BLaER1 (cell line): ENCODE measurements around the gene SLC7A9.
"Not testable (repeated sequence)": the region's sequence is repeated elsewhere in the genome, so short reads cannot be mapped to it uniquely, and the experiment has no call there.

Experiments used
- H3K27ac ChIP-seq: shearing (Covaris generic); formaldehyde crosslinking; 2 replicates; pipeline ENCODE4 v1.8.1; 2022
- H3K27me3 ChIP-seq: shearing (Covaris generic); formaldehyde crosslinking; 2 replicates; pipeline ENCODE4 v1.8.1; 2022
- H3K36me3 ChIP-seq: shearing (Covaris generic); formaldehyde crosslinking; 2 replicates; pipeline ENCODE4 v1.8.1; 2022
- H3K4me1 ChIP-seq: shearing (Covaris generic); formaldehyde crosslinking; 2 replicates; pipeline ENCODE4 v1.8.1; 2022
- H3K4me2 ChIP-seq: shearing (Covaris generic); formaldehyde crosslinking; 2 replicates; pipeline ENCODE4 v1.8.1; 2022
- H3K4me3 ChIP-seq: shearing (Covaris generic); formaldehyde crosslinking; 2 replicates; pipeline ENCODE4 v1.8.1; 2022
- H3K9ac ChIP-seq: shearing (Covaris generic); formaldehyde crosslinking; 2 replicates; pipeline ENCODE4 v1.8.1; 2022
- H3K9me3 ChIP-seq: shearing (Covaris generic); formaldehyde crosslinking; 2 replicates; pipeline ENCODE4 v1.8.1; 2022
- H4K20me1 ChIP-seq: shearing (Covaris generic); formaldehyde crosslinking; 2 replicates; pipeline ENCODE4 v1.8.1; 2022
- Cebpa-rat ChIP-seq: shearing (Covaris generic); IDR thresholded peaks from 2 replicates; pipeline ENCODE4 v1.8.1; 2022

Gene SLC7A9

DNA sequence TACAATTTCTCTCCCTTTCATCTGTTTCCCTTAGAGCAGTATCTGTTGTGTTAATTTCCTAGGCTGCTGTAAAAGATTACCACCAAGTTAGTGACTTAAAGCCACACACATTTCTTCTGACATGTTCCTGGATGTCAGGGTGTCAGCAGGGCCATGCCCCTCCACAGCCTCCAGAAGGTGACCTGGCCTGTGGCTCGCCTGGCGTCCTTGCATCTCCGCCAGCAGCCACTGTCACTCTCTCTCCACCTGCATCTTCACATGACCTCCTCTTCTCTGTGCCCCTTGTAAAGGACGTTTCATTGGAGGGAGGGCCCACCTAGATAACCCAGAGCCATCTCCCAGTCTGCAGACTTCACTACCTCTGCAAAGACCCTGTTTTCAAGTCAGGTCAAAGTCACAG, 61.3 kb downstream of the SLC7A9 start:
- H3K27ac ChIP-seq = no peak overlapping the region
- H3K4me3 ChIP-seq = no peak overlapping the region
- H3K36me3 ChIP-seq = no peaks in the 10 kb centered on the region
- H3K4me2 ChIP-seq = no peak overlapping the region
- H3K27me3 ChIP-seq = no peaks in the 10 kb centered on the region
- H3K9ac ChIP-seq = no peak overlapping the region
- H3K4me1 ChIP-seq = no peaks in the 10 kb centered on the region
- TF ChIP-seq Cebpa-rat = no peak
- H3K9me3 ChIP-seq = no peaks in the 10 kb centered on the region
- no peaks in the 10 kb centered on the region for H4K20me1 ChIP-seq

DNA sequence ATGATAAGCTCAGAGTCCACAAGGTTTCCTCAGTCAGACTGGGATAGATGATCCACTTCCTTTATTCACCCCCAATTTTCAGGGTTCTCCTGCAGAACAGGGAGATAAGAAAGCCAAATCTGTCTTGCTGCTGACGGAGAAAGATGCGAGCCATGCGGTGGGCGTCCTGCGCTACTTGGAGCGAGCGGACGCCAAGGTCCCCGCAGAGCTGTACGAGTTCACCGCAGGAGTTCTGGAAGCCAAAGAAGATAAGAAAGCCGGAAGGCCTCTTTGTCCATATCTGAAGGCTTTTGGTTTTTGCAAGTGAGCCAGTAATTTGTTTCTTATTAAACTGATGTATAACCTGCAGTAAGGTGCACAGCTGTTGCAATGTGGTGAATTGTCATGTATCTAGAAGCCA, 66.7 kb downstream of the SLC7A9 start:
- no peaks in the 10 kb centered on the region for H3K9me3 ChIP-seq
- H3K27ac ChIP-seq = no peak overlapping the region
- no peaks in the 10 kb centered on the region for H3K27me3 ChIP-seq
- no peak overlapping the region for H3K9ac ChIP-seq
- peaks cover 7% of the 10 kb centered on the region for H3K4me1 ChIP-seq
- no peak overlapping the region for H3K4me3 ChIP-seq
- no peak overlapping the region for H3K4me2 ChIP-seq
- no peak for TF ChIP-seq Cebpa-rat
- no peaks in the 10 kb centered on the region for H3K36me3 ChIP-seq
- no peaks in the 10 kb centered on the region for H4K20me1 ChIP-seq

- TF ChIP-seq Cebpa-rat = no peak
- no peaks in the 10 kb centered on the region for H3K27me3 ChIP-seq
- H3K27ac ChIP-seq = no peak overlapping the region
- H3K36me3 ChIP-seq = no peaks in the 10 kb centered on the region
- H3K9me3 ChIP-seq = no peaks in the 10 kb centered on the region
- no peaks in the 10 kb centered on the region for H4K20me1 ChIP-seq
- no peak overlapping the region for H3K4me3 ChIP-seq
- no peak overlapping the region for H3K9ac ChIP-seq
- peaks cover 7% of the 10 kb centered on the region for H3K4me1 ChIP-seq
- H3K4me2 ChIP-seq = peak overlapping the region; percentile 5; the same call in 1 of the 2 replicates
These were observed 68.8 kb downstream of the SLC7A9 start for GRCh38 chr19:32800754-32801153.

DNA sequence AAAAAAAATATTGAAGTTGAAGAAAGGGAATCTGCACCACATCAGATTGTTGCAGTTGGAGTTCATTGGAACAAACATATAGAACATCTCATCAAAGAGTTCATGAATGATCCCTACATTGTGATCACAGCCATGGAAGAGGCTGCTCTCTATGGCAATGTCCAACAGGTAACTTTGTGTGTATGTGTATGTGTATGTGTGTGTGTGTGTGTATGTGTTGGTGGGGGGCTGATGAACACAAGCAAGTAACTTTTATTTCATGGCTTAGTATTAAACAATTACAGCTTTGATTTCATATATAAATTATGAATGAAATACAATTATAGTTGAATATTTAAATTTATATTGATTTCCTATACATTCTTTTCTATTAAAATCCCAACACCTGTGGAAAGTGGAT, 69.4 kb downstream of the SLC7A9 start:
- no peak for TF ChIP-seq Cebpa-rat
- no peaks in the 10 kb centered on the region for H4K20me1 ChIP-seq
- H3K27me3 ChIP-seq = no peaks in the 10 kb centered on the region
- peaks cover 7% of the 10 kb centered on the region for H3K4me1 ChIP-seq
- H3K36me3 ChIP-seq = no peaks in the 10 kb centered on the region
- H3K9ac ChIP-seq = no peak overlapping the region
- H3K4me3 ChIP-seq = no peak overlapping the region
- H3K9me3 ChIP-seq = no peaks in the 10 kb centered on the region
- H3K4me2 ChIP-seq = no peak overlapping the region
- H3K27ac ChIP-seq = no peak overlapping the region

- no peak overlapping the region for H3K9ac ChIP-seq
- peaks cover 7% of the 10 kb centered on the region for H3K4me1 ChIP-seq
- no peak for TF ChIP-seq Cebpa-rat
- no peaks in the 10 kb centered on the region for H3K9me3 ChIP-seq
- H3K36me3 ChIP-seq = no peaks in the 10 kb centered on the region
- H3K4me3 ChIP-seq = no peak overlapping the region
- H3K27ac ChIP-seq = no peak overlapping the region
- H3K4me2 ChIP-seq = no peak overlapping the region
- H4K20me1 ChIP-seq = no peaks in the 10 kb centered on the region
- no peaks in the 10 kb centered on the region for H3K27me3 ChIP-seq
These were observed 71.4 kb downstream of the SLC7A9 start for GRCh38 chr19:32798201-32798600.

- no peaks in the 10 kb centered on the region for H3K36me3 ChIP-seq
- H4K20me1 ChIP-seq = no peaks in the 10 kb centered on the region
- H3K4me3 ChIP-seq = no peak overlapping the region
- no peaks in the 10 kb centered on the region for H3K9me3 ChIP-seq
- H3K4me1 ChIP-seq = no peaks in the 10 kb centered on the region
- no peak overlapping the region for H3K9ac ChIP-seq
- no peak overlapping the region for H3K27ac ChIP-seq
- no peak overlapping the region for H3K4me2 ChIP-seq
- H3K27me3 ChIP-seq = no peaks in the 10 kb centered on the region
- no peak for TF ChIP-seq Cebpa-rat
These were observed 80.1 kb downstream of the SLC7A9 start for GRCh38 chr19:32789429-32789828.

- not testable (repeated sequence) for H3K9me3 ChIP-seq
These were observed 81.7 kb downstream of the SLC7A9 start for GRCh38 chr19:32787895-32788294.

GRCh38 chr19:32787161-32787813, 82.3 kb downstream of the SLC7A9 start:
- H3K9ac ChIP-seq, H3K27ac ChIP-seq, H3K9me3 ChIP-seq, H3K27me3 ChIP-seq, H4K20me1 ChIP-seq, H3K4me2 ChIP-seq, H3K4me1 ChIP-seq, H3K36me3 ChIP-seq, H3K4me3 ChIP-seq: not testable (repeated sequence)

More at GRCh38 chr19:32787895-32788294, 81.7 kb downstream of the SLC7A9 start:
- H3K9ac ChIP-seq, H3K36me3 ChIP-seq, H3K4me2 ChIP-seq, H4K20me1 ChIP-seq, H3K27me3 ChIP-seq, H3K4me3 ChIP-seq, H3K4me1 ChIP-seq, H3K27ac ChIP-seq: not testable (repeated sequence)

DNA sequence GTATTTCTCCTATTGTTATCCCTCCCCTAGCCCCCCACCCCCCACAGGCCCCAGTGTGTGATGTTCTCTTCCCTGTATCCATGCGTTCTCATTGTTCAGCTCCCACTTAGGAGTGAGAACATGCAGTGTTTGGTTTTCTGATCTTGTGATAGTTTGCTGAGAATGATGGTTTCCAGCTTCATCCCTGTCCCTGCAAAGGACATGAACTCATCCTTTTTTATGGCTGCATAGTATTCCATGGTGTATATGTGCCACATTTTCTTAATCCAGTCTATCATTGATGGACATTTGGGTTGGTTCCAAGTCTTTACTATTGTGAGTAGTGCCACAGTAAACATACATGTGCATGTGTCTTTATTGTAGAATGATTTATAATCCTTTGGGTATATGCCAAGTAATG, 87.5 kb downstream of the SLC7A9 start:
- H3K36me3 ChIP-seq, H3K27me3 ChIP-seq, H3K9ac ChIP-seq, H4K20me1 ChIP-seq, H3K4me3 ChIP-seq, H3K4me1 ChIP-seq, H3K4me2 ChIP-seq, H3K27ac ChIP-seq: not testable (repeated sequence)
- peaks cover 17% of the 10 kb centered on the region for H3K9me3 ChIP-seq

DNA sequence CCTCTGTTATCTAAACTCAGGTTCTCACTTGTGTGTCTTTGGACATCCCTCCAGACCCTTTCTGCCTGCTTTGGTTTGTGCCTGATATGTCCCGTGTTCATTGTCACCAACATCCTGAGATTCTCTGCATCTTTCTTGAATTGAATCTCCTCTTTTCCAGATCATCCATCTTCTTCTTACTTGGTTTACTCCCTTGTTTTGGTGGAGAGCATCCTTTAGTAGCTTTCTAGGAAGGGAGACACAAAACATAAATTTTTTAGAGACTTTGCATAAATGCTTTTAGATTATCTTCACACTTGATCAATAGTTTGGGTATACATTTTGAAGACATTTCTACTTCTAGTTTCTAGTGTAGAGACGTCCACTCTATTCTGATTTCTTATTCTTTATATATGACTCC, 88.3 kb downstream of the SLC7A9 start:
- no peaks in the 10 kb centered on the region for H3K27me3 ChIP-seq
- H4K20me1 ChIP-seq = no peaks in the 10 kb centered on the region
- H3K9ac ChIP-seq = no peak overlapping the region
- no peaks in the 10 kb centered on the region for H3K36me3 ChIP-seq
- TF ChIP-seq Cebpa-rat = no peak
- no peak overlapping the region for H3K27ac ChIP-seq
- H3K4me1 ChIP-seq = peaks cover 6% of the 10 kb centered on the region; the same call in 1 of the 2 replicates
- H3K4me2 ChIP-seq = no peak overlapping the region
- peaks cover 17% of the 10 kb centered on the region for H3K9me3 ChIP-seq
- no peak overlapping the region for H3K4me3 ChIP-seq
